Gastroesophageal sphincter (tissue), 4 donors: ENCODE results near the gene MAPK9. TPM values are rescaled to one million over a fixed set of nuclear protein-coding genes. Genes with fewer than 3 reads are reported as not detected.

Experiments used
- ATAC-seq: fragments of 150-250 bp; one replicate; pipeline ENCODE4 v1.9.1; 2016; ENCODE audit warnings: mild to moderate bottlenecking, moderate library complexity
- H3K27ac ChIP-seq, 4 donors: fragments of 200-600 bp; sonication (generic) in 3 of 4; 1 replicate in 3 of 4; 2 replicates in 1 of 4; pipeline ENCODE4 v1.5.1; 2016 to 2019
- H3K27me3 ChIP-seq: fragments of 200-600 bp; sonication (generic); one replicate; pipeline ENCODE4 v1.5.1; 2019
- H3K36me3 ChIP-seq, 2 donors: fragments of 200-600 bp; sonication (generic); one replicate each; pipeline ENCODE4 v1.5.1; 2019; ENCODE audit warnings: control low read depth in 1 of 2
- H3K4me1 ChIP-seq, 3 donors: fragments of 200-600 bp; sonication (generic); 1 replicate in 2 of 3; 2 replicates in 1 of 3; pipeline ENCODE4 v1.5.1; 2016 to 2019; ENCODE audit warnings: control low read depth in 2 of 3
- H3K4me3 ChIP-seq, 2 donors: fragments of 200-600 bp; sonication (generic); one replicate each; pipeline ENCODE4 v1.5.1; 2019; ENCODE audit warnings: mild to moderate bottlenecking in 1 of 2, moderate library complexity in 1 of 2
- H3K9me3 ChIP-seq, 3 donors: fragments of 200-600 bp; sonication (generic); one replicate each; pipeline ENCODE4 v1.5.1; 2017 to 2019; ENCODE audit warnings: control low read depth in 2 of 3
- CTCF ChIP-seq, 4 experiments: fragments of 200-600 bp in 2 of 4; fragments of 450-650 bp in 2 of 4; sonication (generic) in 1 of 4; IDR thresholded peaks; one replicate each; pipeline ENCODE4 v1.5.1; 2017 to 2019; ENCODE audit warnings: antibody characterized with exemption in 4 of 4, mild to moderate bottlenecking in 2 of 4, moderate library complexity in 2 of 4
- EP300 ChIP-seq: sonication (generic); formaldehyde crosslinking; IDR thresholded peaks from one replicate; pipeline ENCODE4 v1.6.1; 2017; ENCODE audit warnings: antibody characterized with exemption, mild to moderate bottlenecking
- POLR2A ChIP-seq, 2 donors: fragments of 450-650 bp; IDR thresholded peaks; one replicate each; pipeline ENCODE4 v1.6.1; 2017; ENCODE audit warnings: antibody characterized with exemption in 2 of 2, mild to moderate bottlenecking in 2 of 2, moderate library complexity in 1 of 2
- POLR2AphosphoS5 ChIP-seq: sonication (generic); formaldehyde crosslinking; IDR thresholded peaks from one replicate; pipeline ENCODE4 v1.6.1; 2017; ENCODE audit warnings: antibody characterized with exemption
- WGBS, 2 donors: methylation state at CpG; one replicate each; pipeline ENCODE4 v1.1.5; 2018; ENCODE audit warnings: low coverage in 1 of 2; 5-methylcytosine and 5-hydroxymethylcytosine counted together
- total RNA-seq, 4 donors: library from RNA; depleted of rRNA; stranded (reverse); fragments of >200 nt; gene quantifications; one replicate each; pipeline ENCODE4 v1.1.0, GENCODE V29; 2016

Gene MAPK9
- total RNA-seq, 4 donors from 2014 or later: 25.7 to 43.7 (median 35.7) TPM

GRCh38 chr5:180201051-180201987, 90.6 kb downstream of the MAPK9 start:
- Histone ChIP-seq H3K27me3 (peaks cover 66% of the 10 kb centered on the region), H3K4me3 (no peak overlapping the region), H3K36me3 (no peaks in the 10 kb centered on the region), H3K27ac (no peak overlapping the region), H3K9me3 (no peaks in the 10 kb centered on the region), H3K4me1 (no peaks in the 10 kb centered on the region)
- 65 to 74% methylated on average over 12 to 15 of the region's 23 CpGs for WGBS, 2 donors
- ATAC-seq: no peak
- TF ChIP-seq POLR2A (IDR thresholded peaks at IDR 0.05) (no peak), CTCF (IDR thresholded peaks at IDR 0.05) (no peak), POLR2AphosphoS5 (no peak), EP300 (no peak)

- H3K4me3 ChIP-seq: no peak overlapping the region
- no peaks in the 10 kb centered on the region for H3K9me3 ChIP-seq
- no peaks in the 10 kb centered on the region for H3K36me3 ChIP-seq
- H3K4me1 ChIP-seq: no peaks in the 10 kb centered on the region
- H3K27me3 ChIP-seq: peaks cover 51% of the 10 kb centered on the region
- ATAC-seq: no peak
- TF ChIP-seq EP300 (no peak), CTCF (IDR thresholded peaks at IDR 0.05) (no peak), POLR2A (IDR thresholded peaks at IDR 0.05) (no peak), POLR2AphosphoS5 (no peak)
- no peak overlapping the region for H3K27ac ChIP-seq
- 60 to 77% methylated on average over 6 to 8 of the region's 8 CpGs for WGBS, 2 donors
Observed at GRCh38 chr5:180199390-180199789, 92.5 kb downstream of the MAPK9 start.

GRCh38 chr5:180198208-180198607, 93.7 kb downstream of the MAPK9 start:
- no peak for ATAC-seq
- H3K9me3 ChIP-seq: no peaks in the 10 kb centered on the region
- WGBS, 2 donors: 92% methylated on average over 3 of the region's 4 CpGs; no CpG with 5 or more reads in 1 of the 2 donors
- TF ChIP-seq CTCF (IDR thresholded peaks at IDR 0.05): no peak
- TF ChIP-seq EP300: no peak
- TF ChIP-seq POLR2AphosphoS5: no peak
- TF ChIP-seq POLR2A (IDR thresholded peaks at IDR 0.05): no peak
- H3K36me3 ChIP-seq: no peaks in the 10 kb centered on the region
- no peaks in the 10 kb centered on the region for H3K4me1 ChIP-seq
- H3K27ac ChIP-seq: no peak overlapping the region
- H3K27me3 ChIP-seq: peaks cover 45% of the 10 kb centered on the region
- no peak overlapping the region for H3K4me3 ChIP-seq

- Histone ChIP-seq H3K27ac (no peak overlapping the region), H3K9me3 (no peaks in the 10 kb centered on the region), H3K27me3 (peaks cover 42% of the 10 kb centered on the region), H3K36me3 (no peaks in the 10 kb centered on the region), H3K4me1 (no peaks in the 10 kb centered on the region), H3K4me3 (no peak overlapping the region)
- TF ChIP-seq EP300: no peak
- no peak for TF ChIP-seq POLR2A (IDR thresholded peaks at IDR 0.05)
- TF ChIP-seq POLR2AphosphoS5: no peak
- no peak for ATAC-seq
- 100% methylated on average over 1 of the region's 14 CpGs; no CpG with 5 or more reads in 1 of the 2 donors for WGBS, 2 donors
Observed at GRCh38 chr5:180197016-180197702, 94.7 kb downstream of the MAPK9 start.
